Ectodermal cell (in vitro differentiated cells): ENCODE results near the gene PCSK6.
"Not testable (repeated sequence)": the region's sequence is repeated elsewhere in the genome, so short reads cannot be mapped to it uniquely, and the experiment has no call there.

Experiments
- H3K27ac ChIP-seq: 2 replicates; pipeline ENCODE4 v1.7.0; 2013; ENCODE audit warnings: mild to moderate bottlenecking, low read depth, low read length; ENCODE audit not compliant: insufficient read depth, poor library complexity, severe bottlenecking
- H3K27me3 ChIP-seq: 2 replicates; pipeline ENCODE4 v1.7.0; 2013; ENCODE audit warnings: mild to moderate bottlenecking, low read length; ENCODE audit not compliant: insufficient read depth, control insufficient read depth, poor library complexity, severe bottlenecking
- H3K36me3 ChIP-seq: one replicate; pipeline ENCODE4 v1.7.0; 2013; ENCODE audit warnings: low read length; ENCODE audit not compliant: control insufficient read depth, insufficient read depth
- H3K4me1 ChIP-seq: one replicate; pipeline ENCODE4 v1.7.0; 2013; ENCODE audit warnings: low read length; ENCODE audit not compliant: control insufficient read depth, insufficient read depth
- H3K4me3 ChIP-seq: 2 replicates; pipeline ENCODE4 v1.7.0; 2013; ENCODE audit warnings: low read depth, low read length, control low read depth; ENCODE audit not compliant: insufficient read depth
- H3K9me3 ChIP-seq: 2 replicates; pipeline ENCODE4 v1.7.0; 2013; ENCODE audit warnings: mild to moderate bottlenecking, low read length, moderate library complexity; ENCODE audit not compliant: control insufficient read depth
- WGBS, 2 experiments: methylation state at CpG; one replicate each; pipeline ENCODE4 v1.1.7; 2013; ENCODE audit warnings: missing lambda C conversion rate in 2 of 2; 5-methylcytosine and 5-hydroxymethylcytosine counted together

Gene PCSK6

DNA sequence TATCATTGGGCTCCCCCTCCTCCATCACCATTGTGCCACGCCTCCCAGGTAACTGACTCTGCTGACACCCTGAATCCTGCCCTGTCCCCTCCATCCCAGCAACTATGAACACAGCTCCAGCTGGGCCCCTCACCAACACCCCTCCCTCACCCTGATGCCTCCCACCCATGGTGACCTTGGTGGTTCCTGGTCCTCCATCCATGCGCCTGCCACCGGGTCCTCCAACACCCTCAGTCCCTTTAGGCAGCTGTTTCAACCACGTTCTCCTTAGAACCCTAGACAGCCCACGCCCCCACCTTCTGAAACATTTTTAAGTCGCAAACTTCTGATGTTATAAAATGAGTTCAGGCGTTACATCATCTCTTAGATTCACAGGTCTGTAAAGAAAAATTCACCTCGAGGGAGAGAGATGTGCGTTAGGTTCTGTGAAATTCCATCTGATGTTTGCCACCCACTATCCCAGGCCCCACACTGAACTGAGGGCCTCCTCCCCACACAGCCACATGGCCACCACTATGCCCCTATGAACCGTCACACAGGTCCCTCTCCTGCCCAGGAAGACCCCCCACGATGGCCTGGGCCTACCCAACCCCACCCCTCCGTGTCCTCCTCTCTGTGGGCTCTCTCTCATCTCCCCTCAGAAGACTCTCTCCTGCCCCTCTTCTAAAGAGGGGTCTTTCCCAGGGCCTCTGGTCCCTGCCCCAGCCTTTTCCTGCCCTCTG is 29.8 kb downstream of the PCSK6 start:
- Histone ChIP-seq H3K4me3 (no peak overlapping the region), H3K36me3 (no peaks in the 10 kb centered on the region), H3K27me3 (no peaks in the 10 kb centered on the region), H3K27ac (no peak overlapping the region), H3K9me3 (no peaks in the 10 kb centered on the region), H3K4me1 (peaks cover 9% of the 10 kb centered on the region)
- WGBS, 2 experiments = 92 to 93% methylated on average over 12 of the region's 12 CpGs

GRCh38 chr15:101458908-101459578 is 30.5 kb downstream of the PCSK6 start:
- 82 to 85% methylated on average over 16 of the region's 16 CpGs for WGBS, 2 experiments
- no peaks in the 10 kb centered on the region for H3K27me3 ChIP-seq
- no peaks in the 10 kb centered on the region for H3K9me3 ChIP-seq
- peaks cover 12% of the 10 kb centered on the region for H3K4me1 ChIP-seq
- H3K4me3 ChIP-seq = no peak overlapping the region
- H3K27ac ChIP-seq = no peak overlapping the region
- no peaks in the 10 kb centered on the region for H3K36me3 ChIP-seq

DNA sequence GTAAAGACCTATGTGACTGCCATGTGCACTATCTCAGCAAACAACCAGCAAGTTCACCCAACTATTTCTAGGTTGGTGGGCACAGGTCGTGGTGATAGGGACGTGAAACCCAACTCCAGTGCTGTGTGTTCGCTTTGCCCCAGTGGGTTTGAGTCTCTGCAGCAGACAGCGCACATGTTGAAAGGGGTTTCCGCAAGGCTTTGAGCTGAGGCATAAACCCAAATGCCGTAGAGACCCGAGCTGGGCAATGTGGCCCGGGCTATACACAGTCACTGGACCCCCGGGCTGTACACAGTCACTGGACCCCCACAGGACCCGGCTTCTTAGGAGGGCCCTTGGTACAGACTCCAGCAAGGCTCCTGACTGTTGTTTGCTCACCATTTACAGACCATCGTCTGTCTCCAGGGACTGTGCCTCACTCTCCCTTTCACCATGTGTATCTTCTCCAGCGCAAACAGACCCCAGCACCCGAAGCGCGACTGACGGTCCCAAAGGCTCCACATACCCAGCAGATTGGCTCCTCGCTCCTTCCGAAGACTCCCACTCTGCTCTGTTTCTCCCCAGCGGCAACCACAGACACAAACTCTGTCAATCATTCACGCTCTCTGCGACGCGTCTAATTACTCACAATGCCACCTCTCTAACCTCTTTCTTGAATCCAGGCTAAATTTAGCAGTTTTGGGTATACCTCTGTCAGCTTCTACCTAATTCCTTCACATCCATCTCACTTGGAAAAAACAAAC is 31.2 kb downstream of the PCSK6 start:
- H3K27me3 ChIP-seq = no peaks in the 10 kb centered on the region
- H3K9me3 ChIP-seq = no peaks in the 10 kb centered on the region
- H3K36me3 ChIP-seq = no peaks in the 10 kb centered on the region
- H3K27ac ChIP-seq = no peak overlapping the region
- peaks cover 18% of the 10 kb centered on the region for H3K4me1 ChIP-seq
- H3K4me3 ChIP-seq = no peak overlapping the region
- WGBS, 2 experiments = 90% methylated on average over 23 of the region's 23 CpGs

GRCh38 chr15:101457696-101458095 is 31.8 kb downstream of the PCSK6 start:
- no peak overlapping the region for H3K4me3 ChIP-seq
- H3K27me3 ChIP-seq = no peaks in the 10 kb centered on the region
- 75 to 78% methylated on average over 9 of the region's 9 CpGs for WGBS, 2 experiments

DNA sequence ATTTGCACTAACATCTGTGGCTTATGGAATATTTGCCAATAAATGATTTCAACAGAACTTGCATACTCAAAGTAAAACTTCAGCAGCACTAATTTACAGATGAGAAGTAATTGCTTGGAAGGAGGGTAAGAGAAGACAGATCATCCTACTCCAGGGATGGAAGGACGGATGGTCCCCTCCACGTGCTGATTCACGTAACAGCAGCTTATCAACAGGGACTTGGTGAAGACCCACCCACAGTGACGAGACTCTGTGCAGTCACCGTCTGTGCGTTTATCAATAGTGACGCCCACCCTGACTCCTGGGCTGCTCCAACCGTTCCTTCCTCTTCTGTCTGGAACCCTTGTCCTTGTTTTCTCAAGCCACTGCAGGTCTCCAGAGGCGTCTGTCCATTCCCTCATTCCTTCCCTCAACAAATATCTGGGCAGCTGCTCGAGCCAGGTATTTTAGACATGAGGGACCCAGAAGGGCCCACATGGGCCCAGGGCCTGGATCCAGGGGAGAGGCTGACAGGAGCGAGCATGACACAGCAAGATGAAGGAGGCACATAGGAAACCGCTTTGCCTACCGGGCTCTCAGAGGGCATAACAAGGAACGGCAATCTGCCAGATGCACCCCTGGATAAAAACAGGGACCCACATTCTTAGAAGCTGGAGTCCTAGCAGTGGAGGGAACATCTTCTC is 33.3 kb downstream of the PCSK6 start:
- Histone ChIP-seq H3K9me3 (no peaks in the 10 kb centered on the region), H3K4me3 (no peak overlapping the region), H3K27me3 (no peaks in the 10 kb centered on the region), H3K36me3 (no peaks in the 10 kb centered on the region), H3K4me1 (peaks cover 26% of the 10 kb centered on the region), H3K27ac (no peak overlapping the region)
- 92 to 93% methylated on average over 14 of the region's 14 CpGs for WGBS, 2 experiments

More at GRCh38 chr15:101457696-101458095, 31.8 kb downstream of the PCSK6 start:
- peaks cover 23% of the 10 kb centered on the region for H3K4me1 ChIP-seq
- no peaks in the 10 kb centered on the region for H3K9me3 ChIP-seq
- H3K36me3 ChIP-seq = no peaks in the 10 kb centered on the region
- no peak overlapping the region for H3K27ac ChIP-seq

DNA sequence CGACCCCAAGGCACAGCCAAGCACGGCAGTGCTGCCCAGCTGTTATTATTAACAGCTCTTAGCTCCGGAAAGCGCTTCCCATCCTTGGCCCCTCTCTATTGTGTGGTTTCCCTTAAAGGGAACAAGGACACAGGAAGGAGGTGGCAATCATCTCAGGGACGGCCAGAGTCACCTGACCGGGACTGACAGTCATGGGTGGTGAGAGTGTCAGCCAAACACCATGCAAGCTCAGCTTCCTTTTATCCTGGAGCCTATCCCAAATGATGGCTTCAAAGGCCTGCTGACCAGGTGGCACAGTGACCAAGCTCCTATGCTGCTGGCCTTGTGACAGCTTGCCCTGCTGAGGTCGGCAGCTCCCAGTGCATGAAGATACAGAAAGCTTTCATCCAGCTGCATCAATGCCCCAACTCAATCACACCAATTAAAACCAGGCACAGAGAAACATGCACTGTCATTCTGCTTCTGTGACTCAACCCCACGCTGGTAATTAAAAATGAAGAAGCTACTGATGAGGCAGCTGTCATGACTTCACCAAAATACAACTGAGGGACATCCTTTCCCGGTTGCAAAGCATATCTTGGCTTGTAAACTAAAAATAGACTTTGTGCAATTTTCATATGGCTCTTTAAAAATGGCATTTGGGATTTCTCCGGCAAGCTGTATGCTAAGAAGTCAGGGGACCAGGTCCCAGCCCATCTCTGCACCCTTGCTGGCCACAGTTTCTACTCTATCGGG is 34.0 kb downstream of the PCSK6 start:
- H3K27ac ChIP-seq = peak overlapping the region; percentile 26
- peaks cover 33% of the 10 kb centered on the region for H3K4me1 ChIP-seq
- no peaks in the 10 kb centered on the region for H3K36me3 ChIP-seq
- 74 to 81% methylated on average over 11 of the region's 11 CpGs for WGBS, 2 experiments
- no peak overlapping the region for H3K4me3 ChIP-seq
- no peaks in the 10 kb centered on the region for H3K9me3 ChIP-seq
- no peaks in the 10 kb centered on the region for H3K27me3 ChIP-seq

DNA sequence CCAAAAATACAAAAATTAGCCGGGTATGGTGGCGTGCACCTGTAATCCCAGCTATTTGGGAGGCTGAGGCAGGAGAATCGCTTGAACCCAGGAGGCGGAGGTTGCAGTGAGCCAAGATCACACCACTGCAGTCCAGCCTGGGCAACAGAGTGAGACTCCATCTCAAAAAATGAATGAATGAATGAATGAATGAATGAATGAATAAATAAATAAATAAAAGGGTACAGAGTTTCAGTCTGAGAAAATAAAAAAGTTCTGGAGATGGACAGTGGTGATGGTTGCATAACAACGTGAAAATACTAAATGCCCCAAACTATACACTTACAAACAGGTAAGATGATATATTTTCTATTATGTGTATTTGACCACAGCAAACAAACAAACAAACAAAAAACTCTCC is 34.7 kb downstream of the PCSK6 start:
- H3K27ac ChIP-seq, H3K4me3 ChIP-seq, H3K9me3 ChIP-seq, H3K27me3 ChIP-seq, H3K36me3 ChIP-seq: not testable (repeated sequence)
- 95 to 97% methylated on average over 4 to 5 of the region's 5 CpGs for WGBS, 2 experiments
- peaks cover 33% of the 10 kb centered on the region for H3K4me1 ChIP-seq

DNA sequence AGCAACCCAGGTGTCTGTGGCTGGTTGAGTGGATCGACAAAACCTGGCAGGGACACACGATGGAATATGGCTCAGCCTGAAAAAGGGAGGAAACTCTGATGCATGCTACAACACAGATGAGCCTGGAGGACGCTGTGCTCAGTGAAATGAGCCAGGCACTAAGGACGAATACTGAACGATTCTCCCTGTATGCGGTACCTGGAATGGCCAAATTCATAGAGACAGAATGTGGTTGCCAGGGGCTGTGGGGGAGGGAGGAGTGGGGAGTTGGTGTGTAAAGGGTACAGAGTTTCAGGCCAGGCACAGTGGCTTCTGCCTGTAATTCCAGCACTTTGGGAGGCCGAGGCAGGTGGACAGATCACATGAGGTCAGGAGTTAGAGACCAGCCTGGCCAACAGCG is 35.1 kb downstream of the PCSK6 start:
- Histone ChIP-seq H3K27ac (no peak overlapping the region), H3K36me3 (no peaks in the 10 kb centered on the region), H3K4me1 (peaks cover 33% of the 10 kb centered on the region), H3K9me3 (no peaks in the 10 kb centered on the region), H3K27me3 (no peaks in the 10 kb centered on the region), H3K4me3 (no peak overlapping the region)
- WGBS, 2 experiments = 94 to 96% methylated on average over 8 of the region's 8 CpGs

- H3K27me3 ChIP-seq = no peaks in the 10 kb centered on the region
- no peaks in the 10 kb centered on the region for H3K36me3 ChIP-seq
- H3K27ac ChIP-seq = no peak overlapping the region
- H3K9me3 ChIP-seq = no peaks in the 10 kb centered on the region
- WGBS, 2 experiments = 86 to 87% methylated on average over 20 of the region's 20 CpGs
- H3K4me3 ChIP-seq = no peak overlapping the region
- H3K4me1 ChIP-seq = peaks cover 26% of the 10 kb centered on the region
These were observed 36.1 kb downstream of the PCSK6 start for GRCh38 chr15:101453123-101454120.
